Hypothalamus (tissue), 51 donors: ENCODE results near the gene ITGA2B.
"Not testable (repeated sequence)": the region's sequence is repeated elsewhere in the genome, so short reads cannot be mapped to it uniquely, and the experiment has no call there.

Experiments used
- DNase-seq, 51 donors: peaks; one replicate each; lab custom pipeline; 2025; lab: John Stamatoyannopoulos, UW

ITGA2B gene

DNA sequence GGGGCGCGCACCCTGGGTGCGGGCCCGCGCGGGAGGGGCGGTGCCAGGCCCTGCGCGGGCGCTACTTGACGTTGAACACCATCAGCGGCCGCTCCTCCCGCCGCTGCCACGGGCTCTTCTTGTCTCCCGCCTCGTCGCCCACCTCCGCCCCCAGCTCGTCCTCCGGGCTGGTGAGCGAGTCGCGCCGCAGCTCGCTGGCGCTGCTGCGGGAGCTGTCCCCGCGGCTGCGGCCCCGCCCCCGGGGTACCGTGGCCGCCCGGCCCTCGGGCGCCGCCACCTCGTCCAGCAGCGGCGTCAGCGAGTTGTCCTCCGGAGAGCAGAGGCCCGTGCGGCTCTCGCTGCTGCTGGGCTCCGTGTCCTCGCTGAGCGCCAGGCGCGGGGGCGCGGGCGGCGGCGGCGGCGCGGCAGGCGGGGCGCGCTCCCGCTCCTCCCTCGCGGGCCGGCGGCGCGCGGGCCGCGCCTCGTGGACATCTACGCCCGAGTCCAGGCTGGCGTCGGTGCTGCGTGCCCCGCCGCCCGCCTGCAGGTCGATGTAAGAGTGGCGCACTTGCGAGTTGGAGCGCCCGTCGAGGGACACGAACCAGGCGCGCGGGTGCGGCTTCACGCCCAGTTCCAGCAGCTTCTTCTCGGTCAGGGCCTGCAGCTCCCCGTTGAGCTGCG lies 35.6 kb downstream of the ITGA2B start:
- DNase-seq, result peak in 6 of 51 donors; percentile 13 to 46 (median 20)

DNA sequence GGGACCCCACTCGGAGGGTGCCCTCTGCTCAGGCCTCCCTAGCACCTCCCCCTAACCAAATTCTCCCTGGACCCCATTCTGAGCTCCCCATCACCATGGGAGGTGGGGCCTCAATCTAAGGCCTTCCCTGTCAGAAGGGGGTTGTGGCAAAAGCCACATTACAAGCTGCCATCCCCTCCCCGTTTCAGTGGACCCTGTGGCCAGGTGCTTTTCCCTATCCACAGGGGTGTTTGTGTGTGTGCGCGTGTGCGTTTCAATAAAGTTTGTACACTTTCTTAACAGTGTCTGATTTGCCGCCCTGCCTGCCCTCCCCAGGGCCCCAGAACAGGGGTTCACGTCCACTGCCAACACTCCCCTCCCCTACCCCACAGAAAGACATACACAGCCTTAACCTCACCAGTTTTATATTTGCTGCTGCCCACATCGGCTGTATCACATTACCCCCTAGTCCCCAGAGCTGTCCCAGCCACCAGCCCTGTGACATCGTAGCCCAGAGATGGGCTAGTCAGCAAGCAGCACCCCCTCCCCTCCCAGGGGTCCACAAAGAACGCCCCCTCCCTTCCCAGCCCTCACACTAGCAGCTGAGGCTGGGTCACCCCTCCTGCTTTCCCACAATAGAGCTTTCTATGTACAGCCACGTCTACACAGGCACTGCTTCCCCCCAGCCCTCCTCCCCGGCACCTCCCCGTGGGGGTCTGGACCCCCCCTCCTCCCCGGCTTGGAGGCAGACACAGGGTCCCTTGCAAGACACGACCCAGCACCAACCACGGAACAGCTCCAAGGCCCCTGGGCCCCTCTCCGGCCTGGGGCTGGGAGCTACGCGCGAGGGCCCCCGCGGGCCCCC lies 36.4 kb downstream of the ITGA2B start:
- DNase-seq, result no peak

DNA sequence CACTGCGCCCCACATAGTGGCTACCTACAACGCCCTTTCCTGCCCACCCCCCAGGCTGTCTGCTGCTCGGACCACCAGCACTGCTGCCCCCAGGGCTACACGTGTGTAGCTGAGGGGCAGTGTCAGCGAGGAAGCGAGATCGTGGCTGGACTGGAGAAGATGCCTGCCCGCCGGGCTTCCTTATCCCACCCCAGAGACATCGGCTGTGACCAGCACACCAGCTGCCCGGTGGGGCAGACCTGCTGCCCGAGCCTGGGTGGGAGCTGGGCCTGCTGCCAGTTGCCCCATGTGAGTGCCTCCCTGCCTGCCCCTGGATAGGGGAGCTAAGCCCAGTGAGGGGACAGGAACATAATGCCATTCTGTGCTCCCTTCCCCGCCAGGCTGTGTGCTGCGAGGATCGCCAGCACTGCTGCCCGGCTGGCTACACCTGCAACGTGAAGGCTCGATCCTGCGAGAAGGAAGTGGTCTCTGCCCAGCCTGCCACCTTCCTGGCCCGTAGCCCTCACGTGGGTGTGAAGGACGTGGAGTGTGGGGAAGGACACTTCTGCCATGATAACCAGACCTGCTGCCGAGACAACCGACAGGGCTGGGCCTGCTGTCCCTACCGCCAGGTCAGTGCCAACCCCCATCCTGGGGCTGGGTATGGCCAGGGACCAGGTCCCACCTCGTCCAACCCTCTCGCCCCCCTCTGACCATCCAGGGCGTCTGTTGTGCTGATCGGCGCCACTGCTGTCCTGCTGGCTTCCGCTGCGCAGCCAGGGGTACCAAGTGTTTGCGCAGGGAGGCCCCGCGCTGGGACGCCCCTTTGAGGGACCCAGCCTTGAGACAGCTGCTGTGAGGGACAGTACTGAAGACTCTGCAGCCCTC lies 37.3 kb downstream of the ITGA2B start:
- DNase-seq, result no peak

DNA sequence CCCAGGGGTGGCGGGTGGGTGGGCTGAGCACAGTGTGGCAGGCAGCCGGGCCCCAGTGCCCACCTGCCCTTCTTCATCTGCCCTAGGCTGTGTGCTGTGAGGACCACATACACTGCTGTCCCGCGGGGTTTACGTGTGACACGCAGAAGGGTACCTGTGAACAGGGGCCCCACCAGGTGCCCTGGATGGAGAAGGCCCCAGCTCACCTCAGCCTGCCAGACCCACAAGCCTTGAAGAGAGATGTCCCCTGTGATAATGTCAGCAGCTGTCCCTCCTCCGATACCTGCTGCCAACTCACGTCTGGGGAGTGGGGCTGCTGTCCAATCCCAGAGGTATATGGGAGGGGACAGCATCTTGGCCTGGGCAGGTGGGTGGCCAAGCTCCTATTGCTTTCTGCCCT lies 38.0 kb downstream of the ITGA2B start:
- no peak for DNase-seq

DNA sequence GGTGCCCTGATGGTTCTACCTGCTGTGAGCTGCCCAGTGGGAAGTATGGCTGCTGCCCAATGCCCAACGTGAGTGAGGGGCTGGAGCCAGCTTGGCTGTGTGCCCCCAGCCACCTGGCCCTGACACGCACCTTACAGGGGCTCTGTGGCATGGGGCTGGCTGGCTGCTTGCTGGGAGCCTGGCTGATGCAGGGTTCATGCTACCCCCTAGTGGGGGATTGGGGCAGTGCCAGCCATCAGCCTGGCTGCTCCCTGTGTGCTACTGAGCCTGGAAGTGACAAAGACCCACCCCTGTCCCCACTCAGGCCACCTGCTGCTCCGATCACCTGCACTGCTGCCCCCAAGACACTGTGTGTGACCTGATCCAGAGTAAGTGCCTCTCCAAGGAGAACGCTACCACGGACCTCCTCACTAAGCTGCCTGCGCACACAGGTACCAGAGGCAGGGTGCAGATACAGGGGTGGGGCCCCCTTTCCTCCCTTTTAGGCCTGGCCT lies 38.7 kb downstream of the ITGA2B start:
- DNase-seq, result peak in 41 of 51 donors; percentile 9 to 71 (median 44)

DNA sequence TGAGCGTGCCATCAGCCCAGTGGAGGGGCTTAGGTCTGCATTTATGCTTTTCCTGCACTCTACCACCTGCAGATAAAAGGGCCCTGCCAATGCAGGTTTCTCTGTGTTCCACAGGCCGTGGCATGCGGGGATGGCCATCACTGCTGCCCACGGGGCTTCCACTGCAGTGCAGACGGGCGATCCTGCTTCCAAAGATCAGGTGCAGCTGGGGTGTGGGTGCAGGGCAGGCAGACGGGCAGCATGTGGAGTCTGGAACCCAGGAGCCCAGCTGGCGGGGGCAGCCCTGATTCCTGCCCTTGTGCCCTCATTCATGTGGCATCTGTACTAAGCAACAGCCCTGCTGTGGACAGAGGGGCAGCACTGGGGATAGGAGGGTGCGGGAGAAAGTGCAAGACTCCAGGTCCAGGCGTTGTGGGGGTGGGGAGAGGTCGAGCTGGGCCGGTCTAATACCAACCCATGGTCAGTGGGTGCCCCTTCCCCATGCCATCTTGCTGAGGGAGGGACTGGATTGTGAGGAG lies 39.8 kb downstream of the ITGA2B start:
- no peak for DNase-seq

DNA sequence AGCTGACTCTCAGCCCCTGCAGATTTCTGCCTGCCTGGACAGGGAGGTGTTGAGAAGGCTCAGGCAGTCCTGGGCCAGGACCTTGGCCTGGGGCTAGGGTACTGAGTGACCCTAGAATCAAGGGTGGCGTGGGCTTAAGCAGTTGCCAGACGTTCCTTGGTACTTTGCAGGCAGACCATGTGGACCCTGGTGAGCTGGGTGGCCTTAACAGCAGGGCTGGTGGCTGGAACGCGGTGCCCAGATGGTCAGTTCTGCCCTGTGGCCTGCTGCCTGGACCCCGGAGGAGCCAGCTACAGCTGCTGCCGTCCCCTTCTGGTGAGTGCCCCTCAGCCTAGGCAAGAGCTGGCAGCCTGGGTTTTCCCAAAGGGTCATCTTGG lies 40.5 kb downstream of the ITGA2B start:
- DNase-seq, result no peak

DNA sequence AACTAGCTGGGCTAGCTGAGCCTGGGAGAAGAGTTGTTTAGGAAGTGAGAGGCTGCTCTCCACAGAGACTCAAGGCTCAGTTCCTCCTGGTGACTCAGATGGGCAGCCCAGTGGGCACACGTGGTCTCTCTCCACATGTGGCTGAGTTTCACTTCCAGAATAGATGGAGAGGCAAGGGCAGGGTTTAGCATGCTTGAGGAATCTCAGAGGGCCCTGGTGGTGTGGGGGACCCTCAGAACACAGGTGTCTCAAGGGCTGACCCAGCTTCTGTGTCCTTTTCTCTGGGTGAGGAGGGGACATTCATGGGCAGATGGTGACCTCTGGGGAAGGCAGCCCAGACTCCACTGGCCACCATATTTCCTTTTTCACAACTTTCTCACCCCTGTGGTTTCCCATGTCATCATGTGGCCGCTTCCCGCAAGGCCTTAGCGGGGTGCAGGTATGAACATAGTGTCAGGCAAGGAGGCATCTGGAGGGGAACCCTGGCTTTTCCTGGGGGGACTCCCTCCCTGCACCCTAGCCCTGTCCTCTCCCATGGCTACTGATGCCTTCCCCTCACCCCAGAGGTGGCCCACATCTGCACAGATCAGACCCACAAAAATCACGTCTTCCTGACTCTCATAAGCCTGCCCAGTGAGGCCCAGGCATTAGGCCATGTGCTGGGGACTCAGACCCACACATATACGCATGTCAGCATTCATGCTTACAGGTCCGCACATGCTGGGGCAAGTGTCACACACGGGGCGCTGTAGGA lies 41.0 kb downstream of the ITGA2B start:
- DNase-seq, result peak in 21 of 51 donors; percentile 11 to 54 (median 27)

DNA sequence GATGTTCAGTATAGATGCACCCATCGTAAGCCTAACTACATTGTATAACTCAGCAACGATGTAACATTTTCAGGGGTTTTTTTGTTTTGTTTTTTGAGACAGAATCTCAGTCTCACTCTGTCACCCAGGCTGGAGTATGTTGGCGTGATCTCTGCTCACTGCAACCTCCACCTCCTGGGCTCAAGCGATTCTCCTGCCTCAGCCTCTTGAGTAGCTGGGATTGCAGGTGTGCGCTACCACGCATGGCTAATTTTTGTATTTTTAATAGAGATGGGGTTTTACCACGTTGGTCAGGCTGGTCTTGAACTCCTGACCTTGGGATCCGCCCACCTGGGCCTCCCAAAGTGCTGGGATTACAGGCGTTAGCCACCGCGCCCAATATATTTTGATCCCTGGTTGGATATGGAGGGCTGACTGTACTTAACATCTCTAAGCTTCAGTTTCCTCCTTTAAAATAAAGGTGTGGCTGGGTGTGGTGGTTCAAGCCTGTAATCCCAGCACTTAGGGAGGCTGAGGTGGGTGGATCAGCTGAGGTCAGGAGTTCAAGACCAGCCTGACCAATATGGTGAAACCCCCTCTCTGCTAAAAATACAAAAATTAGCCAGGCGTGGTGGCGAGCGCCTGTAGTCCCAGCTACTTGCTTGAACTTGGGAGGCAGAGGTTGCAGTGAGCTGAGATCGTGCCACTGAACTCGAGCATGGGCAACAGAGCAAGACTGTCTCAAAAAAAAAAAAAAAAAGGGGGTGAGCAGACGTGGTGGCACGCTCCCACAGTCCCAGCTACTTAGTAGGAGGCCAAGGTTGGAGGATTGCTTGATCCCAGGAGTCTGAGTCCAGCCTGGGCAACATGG lies 42.0 kb downstream of the ITGA2B start:
- not testable (repeated sequence) for DNase-seq

DNA sequence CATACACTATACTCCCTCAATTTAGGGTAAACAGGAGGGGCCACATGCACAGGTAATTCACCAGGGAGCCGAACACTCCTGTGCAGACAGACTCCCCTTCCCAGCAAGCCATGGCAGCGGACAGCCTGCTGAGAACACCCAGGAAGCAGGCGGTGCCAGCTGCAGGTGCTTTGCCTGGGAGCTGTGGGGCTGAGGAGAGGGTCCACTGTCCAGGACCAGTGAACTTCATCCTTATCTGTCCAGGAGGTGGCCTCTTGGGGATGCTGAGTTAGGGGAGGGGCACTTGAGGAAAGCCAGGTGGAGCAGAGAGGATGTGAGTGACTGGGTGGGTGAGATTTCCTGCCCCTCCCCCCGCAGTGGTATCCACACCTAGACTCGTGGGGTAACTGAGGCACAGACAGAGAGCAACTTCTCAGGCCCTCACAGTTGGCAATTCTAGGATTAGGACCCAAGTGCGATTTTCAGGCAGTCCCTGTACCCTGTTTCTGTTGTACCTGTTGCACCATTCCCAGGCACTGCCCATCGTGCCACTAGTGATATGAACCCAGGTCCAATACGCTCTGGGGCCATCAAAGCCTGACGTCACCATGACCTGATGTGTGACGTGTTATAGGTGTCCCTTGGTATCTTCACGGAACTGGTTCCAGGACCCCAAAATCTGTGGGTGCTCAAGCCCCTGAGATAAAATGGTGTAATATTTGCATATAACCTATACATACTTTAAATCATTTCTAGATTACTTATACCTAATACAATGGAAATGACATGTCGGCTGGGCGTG lies 43.2 kb downstream of the ITGA2B start:
- DNase-seq, result no peak

DNA sequence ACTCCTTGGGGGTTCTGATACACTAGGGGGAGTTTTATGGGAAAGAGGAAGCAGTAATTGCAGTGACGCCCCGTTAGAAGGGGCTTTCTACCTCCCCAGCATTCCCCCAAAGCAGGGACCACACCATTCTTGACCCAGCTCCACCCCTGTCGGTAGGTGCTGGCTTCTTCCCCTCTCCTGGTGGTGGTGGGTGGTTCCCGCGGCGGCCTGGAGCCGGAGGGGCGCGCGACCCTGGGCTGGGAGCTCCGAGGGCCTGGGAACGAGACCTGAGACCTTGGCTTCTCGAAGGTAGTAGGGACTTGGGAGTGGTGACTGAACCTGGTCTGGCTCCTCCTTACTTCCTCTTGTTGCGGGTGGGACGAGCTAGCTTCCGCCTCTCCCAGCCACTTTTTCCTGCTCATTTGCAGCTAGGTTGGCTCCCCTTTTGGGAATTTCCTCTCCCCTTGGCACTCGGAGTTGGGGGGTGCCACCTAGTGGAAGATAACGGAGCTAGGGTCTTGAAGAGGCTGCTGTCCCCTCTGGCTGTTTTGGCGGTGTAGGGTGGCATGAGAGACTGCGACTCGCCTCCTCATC lies 43.9 kb downstream of the ITGA2B start:
- DNase-seq, result peak in 37 of 51 donors; percentile 12 to 85 (median 46)

DNA sequence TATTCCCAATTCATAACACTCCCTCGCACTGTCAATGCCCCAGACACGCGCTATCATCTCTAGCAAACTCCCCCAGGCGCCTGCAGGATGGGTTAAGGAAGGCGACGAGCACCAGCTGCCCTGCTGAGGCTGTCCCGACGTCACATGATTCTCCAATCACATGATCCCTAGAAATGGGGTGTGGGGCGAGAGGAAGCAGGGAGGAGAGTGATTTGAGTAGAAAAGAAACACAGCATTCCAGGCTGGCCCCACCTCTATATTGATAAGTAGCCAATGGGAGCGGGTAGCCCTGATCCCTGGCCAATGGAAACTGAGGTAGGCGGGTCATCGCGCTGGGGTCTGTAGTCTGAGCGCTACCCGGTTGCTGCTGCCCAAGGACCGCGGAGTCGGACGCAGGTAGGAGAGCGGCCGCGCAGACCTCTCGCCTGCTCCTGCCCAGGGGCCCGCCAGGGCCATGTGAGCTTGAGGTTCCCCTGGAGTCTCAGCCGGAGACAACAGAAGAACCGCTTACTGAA lies 44.5 kb downstream of the ITGA2B start, which contains the start of gene GRN:
Gene GRN (plus strand): TSS at position 364 of the 515 bp plus-strand sequence. CDS start 3,863 bp downstream, outside the sequence.
- peak; percentile 37 to 99 (median 94) for DNase-seq

DNA sequence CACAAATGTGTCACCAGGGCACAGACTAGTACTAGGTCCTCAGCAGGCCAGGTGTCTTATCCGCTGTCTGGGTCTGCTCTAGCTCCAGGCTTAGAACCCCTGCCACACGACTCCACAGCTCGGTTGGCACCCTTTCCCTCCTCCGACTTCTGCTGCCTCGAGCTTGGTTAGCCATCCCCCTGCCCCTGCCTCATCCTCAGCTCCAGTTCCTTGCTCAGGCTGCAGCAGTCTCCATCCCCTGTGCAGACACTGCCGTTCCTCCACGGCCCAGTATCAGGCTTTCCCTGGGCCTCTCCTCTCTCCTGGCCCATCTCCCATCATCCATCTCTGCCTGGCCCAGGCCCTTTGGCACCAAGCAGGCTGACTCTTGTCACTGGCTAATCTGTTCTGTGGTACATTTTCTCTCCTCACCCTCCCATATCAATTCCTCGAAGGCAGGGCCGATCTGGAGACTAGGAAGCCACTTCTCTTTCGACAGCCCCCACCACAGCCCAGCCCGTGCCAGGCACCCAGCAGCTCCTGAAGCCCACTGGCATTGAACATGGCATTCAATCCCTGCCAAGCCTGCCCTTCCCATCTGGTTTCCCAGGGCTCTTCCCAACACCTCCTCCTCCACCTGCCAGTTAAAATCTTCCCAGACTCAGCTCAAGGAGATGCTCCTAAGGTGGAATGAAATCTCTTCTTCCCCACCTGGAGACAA lies 45.8 kb downstream of the ITGA2B start:
- DNase-seq, result no peak

DNA sequence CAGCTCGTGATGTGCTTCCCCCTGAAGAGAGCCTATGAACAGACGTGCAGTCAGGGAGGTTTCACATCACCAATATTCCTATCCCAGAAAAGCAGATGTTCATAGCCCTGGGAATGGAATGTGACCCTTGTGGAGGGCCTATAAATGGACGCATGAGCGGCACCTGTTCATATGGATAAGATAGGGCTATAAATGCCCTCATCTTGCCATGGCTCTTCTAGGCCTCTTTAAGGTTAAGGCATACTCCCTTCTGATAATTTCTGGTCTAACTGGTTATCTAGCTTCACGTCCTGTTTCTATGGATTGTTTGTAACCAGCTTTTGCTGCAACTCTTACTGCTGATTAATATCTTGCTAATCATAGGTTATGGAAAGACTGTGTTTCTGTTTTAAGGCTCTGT lies 48.9 kb downstream of the ITGA2B start:
- not testable (repeated sequence) for DNase-seq

DNA sequence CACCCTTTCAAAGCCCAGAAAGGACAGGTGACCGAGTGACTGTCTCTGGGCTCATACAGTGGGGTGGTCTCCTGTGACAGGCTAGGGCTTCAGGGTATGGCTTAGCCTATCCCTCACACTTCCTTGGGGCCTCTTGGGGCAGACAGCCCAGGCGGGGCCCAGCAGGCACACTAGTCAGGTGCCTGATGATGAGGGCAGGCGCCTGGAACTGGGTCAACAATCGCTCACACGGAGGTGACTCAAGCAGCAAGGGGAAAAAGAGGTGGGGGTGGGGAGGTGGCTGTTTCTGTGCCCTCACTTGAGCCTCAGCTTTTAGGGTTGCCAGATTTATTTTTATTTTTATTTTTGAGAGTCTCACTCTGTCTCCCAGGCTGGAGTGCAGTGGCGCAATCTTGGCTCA lies 50.7 kb downstream of the ITGA2B start:
- DNase-seq, result no peak

DNA sequence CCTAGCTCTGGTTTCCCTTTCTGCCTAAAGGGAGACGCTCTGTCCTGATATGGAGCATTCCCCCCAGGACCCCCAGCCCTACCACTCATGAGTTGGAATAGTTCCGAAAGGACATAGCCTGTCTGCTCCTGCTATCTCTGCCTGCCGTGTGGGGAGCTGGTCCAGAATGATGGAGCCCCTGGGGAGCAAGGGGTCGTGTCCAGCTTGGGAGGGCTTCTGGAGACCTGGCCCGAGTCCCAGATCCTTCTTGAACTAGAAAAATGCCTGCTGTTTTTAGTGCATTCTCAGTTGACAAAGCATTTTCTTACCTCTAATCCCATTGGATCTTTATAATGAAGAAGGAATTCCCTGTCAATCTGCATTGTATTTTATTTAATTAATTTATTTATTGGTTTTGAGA lies 53.5 kb downstream of the ITGA2B start:
- no peak for DNase-seq

DNA sequence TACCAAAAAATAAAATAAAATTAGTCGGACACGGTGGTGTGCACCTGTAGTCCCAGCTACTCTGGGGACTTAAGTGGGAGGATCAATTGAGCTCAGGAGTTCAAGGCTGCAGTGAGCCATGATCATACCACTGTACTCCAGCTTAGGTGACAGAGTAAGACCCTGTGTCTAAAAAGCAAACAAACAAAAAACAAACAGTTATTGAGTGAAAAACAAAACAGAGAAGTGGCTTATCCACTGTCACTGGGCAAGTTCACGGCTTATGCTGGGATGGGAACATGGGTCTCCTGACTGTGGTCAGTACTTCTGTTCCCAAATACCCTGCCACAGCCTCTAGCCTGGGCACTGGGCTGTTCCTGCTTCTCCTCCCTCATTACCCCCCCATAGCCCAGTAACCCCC lies 53.9 kb downstream of the ITGA2B start:
- no peak for DNase-seq
